ENCODE results near the gene SYAP1. TPM values are rescaled to one million over a fixed set of nuclear protein-coding genes. Genes with fewer than 3 reads are reported as not detected.

SYAP1 gene
- total and polyA plus RNA-seq, 4 donors = 9.6 to 29.0 (median 21.3) TPM

DNA sequence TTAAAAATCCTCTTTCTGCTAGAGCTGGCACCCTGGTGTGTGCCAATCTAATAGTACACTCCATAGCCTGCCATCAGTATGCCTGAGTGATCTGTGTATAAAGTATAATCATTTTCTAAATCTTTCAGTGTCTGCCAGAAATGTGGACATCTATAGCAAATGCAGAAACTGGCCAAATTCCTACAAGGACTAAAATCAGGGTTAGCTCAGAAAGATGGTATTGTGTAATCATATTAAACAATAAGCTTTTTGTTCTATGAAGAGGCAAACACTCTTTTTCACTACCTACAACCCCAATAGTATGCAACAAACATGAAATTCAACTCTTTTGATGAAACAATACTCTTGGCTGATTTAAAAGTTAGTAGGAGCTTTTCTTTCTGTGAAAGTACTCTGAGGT lies 59.1 kb downstream of the SYAP1 start:
- H3K27me3 ChIP-seq (ENCODE audit: control insufficient read depth in 4 of 4, insufficient read depth in 4 of 4, low read length in 3 of 4) = no peaks in the 10 kb centered on the region
- H3K27ac ChIP-seq (ENCODE audit: low read depth in 1 of 2, low read length in 2 of 2) = no peak overlapping the region
- DNase-seq (ENCODE audit: low spot score) = no peak
- no peaks in the 10 kb centered on the region for H3K4me1 ChIP-seq (ENCODE audit: control insufficient read depth in 4 of 4, insufficient read depth in 4 of 4, low read length in 3 of 4)
- H3K4me3 ChIP-seq (ENCODE audit: low read depth in 1 of 3, low read length in 3 of 3) = no peak overlapping the region
- no peak overlapping the region for H3K9ac ChIP-seq (ENCODE audit: low read depth in 1 of 2, low read length in 2 of 2)
- TF ChIP-seq RAD21 (IDR thresholded peaks at IDR 0.05) (no peak), GABPA (IDR thresholded peaks at IDR 0.05 in 1 of 2, conservative IDR thresholded peaks at IDR 0.05 in 1 of 2) (no peak), JUND (IDR thresholded peaks at IDR 0.05) (no peak), YY1 (IDR thresholded peaks at IDR 0.05) (no peak), FOXA1 (IDR thresholded peaks at IDR 0.05) (no peak), NR2F2 (IDR thresholded peaks at IDR 0.05) (no peak)
- TF ChIP-seq, protein P1, sequence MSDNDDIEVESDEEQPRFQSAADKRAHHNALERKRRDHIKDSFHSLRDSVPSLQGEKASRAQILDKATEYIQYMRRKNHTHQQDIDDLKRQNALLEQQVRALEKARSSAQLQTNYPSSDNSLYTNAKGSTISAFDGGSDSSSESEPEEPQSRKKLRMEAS (IDR thresholded peaks at IDR 0.05) = no peak
- TF ChIP-seq, protein P2, sequence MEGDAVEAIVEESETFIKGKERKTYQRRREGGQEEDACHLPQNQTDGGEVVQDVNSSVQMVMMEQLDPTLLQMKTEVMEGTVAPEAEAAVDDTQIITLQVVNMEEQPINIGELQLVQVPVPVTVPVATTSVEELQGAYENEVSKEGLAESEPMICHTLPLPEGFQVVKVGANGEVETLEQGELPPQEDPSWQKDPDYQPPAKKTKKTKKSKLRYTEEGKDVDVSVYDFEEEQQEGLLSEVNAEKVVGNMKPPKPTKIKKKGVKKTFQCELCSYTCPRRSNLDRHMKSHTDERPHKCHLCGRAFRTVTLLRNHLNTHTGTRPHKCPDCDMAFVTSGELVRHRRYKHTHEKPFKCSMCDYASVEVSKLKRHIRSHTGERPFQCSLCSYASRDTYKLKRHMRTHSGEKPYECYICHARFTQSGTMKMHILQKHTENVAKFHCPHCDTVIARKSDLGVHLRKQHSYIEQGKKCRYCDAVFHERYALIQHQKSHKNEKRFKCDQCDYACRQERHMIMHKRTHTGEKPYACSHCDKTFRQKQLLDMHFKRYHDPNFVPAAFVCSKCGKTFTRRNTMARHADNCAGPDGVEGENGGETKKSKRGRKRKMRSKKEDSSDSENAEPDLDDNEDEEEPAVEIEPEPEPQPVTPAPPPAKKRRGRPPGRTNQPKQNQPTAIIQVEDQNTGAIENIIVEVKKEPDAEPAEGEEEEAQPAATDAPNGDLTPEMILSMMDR (IDR thresholded peaks at IDR 0.05; ENCODE audit: low read depth, low read length, missing input control) = no peak
- TF ChIP-seq, protein P3, sequence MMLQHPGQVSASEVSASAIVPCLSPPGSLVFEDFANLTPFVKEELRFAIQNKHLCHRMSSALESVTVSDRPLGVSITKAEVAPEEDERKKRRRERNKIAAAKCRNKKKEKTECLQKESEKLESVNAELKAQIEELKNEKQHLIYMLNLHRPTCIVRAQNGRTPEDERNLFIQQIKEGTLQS (IDR thresholded peaks at IDR 0.05) = no peak
- TF ChIP-seq, protein P4, sequence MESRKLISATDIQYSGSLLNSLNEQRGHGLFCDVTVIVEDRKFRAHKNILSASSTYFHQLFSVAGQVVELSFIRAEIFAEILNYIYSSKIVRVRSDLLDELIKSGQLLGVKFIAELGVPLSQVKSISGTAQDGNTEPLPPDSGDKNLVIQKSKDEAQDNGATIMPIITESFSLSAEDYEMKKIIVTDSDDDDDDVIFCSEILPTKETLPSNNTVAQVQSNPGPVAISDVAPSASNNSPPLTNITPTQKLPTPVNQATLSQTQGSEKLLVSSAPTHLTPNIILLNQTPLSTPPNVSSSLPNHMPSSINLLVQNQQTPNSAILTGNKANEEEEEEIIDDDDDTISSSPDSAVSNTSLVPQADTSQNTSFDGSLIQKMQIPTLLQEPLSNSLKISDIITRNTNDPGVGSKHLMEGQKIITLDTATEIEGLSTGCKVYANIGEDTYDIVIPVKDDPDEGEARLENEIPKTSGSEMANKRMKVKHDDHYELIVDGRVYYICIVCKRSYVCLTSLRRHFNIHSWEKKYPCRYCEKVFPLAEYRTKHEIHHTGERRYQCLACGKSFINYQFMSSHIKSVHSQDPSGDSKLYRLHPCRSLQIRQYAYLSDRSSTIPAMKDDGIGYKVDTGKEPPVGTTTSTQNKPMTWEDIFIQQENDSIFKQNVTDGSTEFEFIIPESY (IDR thresholded peaks at IDR 0.05) = no peak
- H3K36me3 ChIP-seq (ENCODE audit: control insufficient read depth in 4 of 4, insufficient read depth in 3 of 4, low read depth in 1 of 4, low read length in 3 of 4) = no peaks in the 10 kb centered on the region
- H3K9me3 ChIP-seq (ENCODE audit: control insufficient read depth in 4 of 4, low read length in 3 of 4) = no peaks in the 10 kb centered on the region

DNA sequence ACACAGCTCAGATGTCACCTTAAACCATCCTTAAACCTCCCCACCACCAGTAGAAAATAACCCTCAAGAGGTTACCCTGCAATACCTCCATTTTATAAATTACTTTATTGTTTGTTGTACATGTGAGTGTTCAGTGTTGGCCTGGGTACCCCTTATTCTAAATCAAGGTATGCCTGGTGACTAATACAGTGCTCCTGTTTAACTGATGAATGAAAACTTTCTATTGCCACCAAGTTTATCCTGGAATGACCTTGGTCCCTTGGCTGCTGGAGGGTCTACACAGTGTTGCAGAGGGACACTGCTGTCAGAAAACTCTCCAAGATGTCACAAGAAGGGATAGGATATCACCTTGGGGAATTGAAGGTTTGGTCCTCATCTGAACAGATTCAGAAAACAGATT lies 59.6 kb downstream of the SYAP1 start:
- no peaks in the 10 kb centered on the region for H3K36me3 ChIP-seq (ENCODE audit: control insufficient read depth in 4 of 4, insufficient read depth in 3 of 4, low read depth in 1 of 4, low read length in 3 of 4)
- H3K9me3 ChIP-seq (ENCODE audit: control insufficient read depth in 4 of 4, low read length in 3 of 4) = no peaks in the 10 kb centered on the region
- TF ChIP-seq, protein P4 (IDR thresholded peaks at IDR 0.05) = no peak
- TF ChIP-seq NR2F2 (IDR thresholded peaks at IDR 0.05) (no peak), SP1 (IDR thresholded peaks at IDR 0.05) (no peak), FOXA1 (IDR thresholded peaks at IDR 0.05) (no peak), RXRA (IDR thresholded peaks at IDR 0.05) (no peak), FOXA2 (IDR thresholded peaks at IDR 0.05) (no peak), RAD21 (IDR thresholded peaks at IDR 0.05) (no peak), TAF1 (conservative IDR thresholded peaks at IDR 0.05) (no peak), HNF4G (IDR thresholded peaks at IDR 0.05) (no peak), HNF4A (conservative IDR thresholded peaks at IDR 0.05) (no peak), EGR1 (IDR thresholded peaks at IDR 0.05; ENCODE audit: low read depth in 2 of 2) (no peak), YY1 (IDR thresholded peaks at IDR 0.05) (no peak), GABPA (IDR thresholded peaks at IDR 0.05 in 1 of 2, conservative IDR thresholded peaks at IDR 0.05 in 1 of 2) (no peak), JUND (IDR thresholded peaks at IDR 0.05) (no peak)
- TF ChIP-seq, protein P5, sequence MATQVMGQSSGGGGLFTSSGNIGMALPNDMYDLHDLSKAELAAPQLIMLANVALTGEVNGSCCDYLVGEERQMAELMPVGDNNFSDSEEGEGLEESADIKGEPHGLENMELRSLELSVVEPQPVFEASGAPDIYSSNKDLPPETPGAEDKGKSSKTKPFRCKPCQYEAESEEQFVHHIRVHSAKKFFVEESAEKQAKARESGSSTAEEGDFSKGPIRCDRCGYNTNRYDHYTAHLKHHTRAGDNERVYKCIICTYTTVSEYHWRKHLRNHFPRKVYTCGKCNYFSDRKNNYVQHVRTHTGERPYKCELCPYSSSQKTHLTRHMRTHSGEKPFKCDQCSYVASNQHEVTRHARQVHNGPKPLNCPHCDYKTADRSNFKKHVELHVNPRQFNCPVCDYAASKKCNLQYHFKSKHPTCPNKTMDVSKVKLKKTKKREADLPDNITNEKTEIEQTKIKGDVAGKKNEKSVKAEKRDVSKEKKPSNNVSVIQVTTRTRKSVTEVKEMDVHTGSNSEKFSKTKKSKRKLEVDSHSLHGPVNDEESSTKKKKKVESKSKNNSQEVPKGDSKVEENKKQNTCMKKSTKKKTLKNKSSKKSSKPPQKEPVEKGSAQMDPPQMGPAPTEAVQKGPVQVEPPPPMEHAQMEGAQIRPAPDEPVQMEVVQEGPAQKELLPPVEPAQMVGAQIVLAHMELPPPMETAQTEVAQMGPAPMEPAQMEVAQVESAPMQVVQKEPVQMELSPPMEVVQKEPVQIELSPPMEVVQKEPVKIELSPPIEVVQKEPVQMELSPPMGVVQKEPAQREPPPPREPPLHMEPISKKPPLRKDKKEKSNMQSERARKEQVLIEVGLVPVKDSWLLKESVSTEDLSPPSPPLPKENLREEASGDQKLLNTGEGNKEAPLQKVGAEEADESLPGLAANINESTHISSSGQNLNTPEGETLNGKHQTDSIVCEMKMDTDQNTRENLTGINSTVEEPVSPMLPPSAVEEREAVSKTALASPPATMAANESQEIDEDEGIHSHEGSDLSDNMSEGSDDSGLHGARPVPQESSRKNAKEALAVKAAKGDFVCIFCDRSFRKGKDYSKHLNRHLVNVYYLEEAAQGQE (IDR thresholded peaks at IDR 0.05) = no peak
- TF ChIP-seq, protein P3 (IDR thresholded peaks at IDR 0.05) = no peak
- TF ChIP-seq, protein P2 (IDR thresholded peaks at IDR 0.05; ENCODE audit: low read depth, low read length, missing input control) = no peak
- TF ChIP-seq, protein P1 (IDR thresholded peaks at IDR 0.05) = no peak
- H3K4me1 ChIP-seq (ENCODE audit: control insufficient read depth in 4 of 4, insufficient read depth in 4 of 4, low read length in 3 of 4) = no peaks in the 10 kb centered on the region
- H3K27ac ChIP-seq (ENCODE audit: low read depth in 1 of 2, low read length in 2 of 2) = no peak overlapping the region
- no peak overlapping the region for H3K9ac ChIP-seq (ENCODE audit: low read depth in 1 of 2, low read length in 2 of 2)
- H3K4me3 ChIP-seq (ENCODE audit: low read depth in 1 of 3, low read length in 3 of 3) = no peak overlapping the region
- H3K27me3 ChIP-seq (ENCODE audit: control insufficient read depth in 4 of 4, insufficient read depth in 4 of 4, low read length in 3 of 4) = no peaks in the 10 kb centered on the region
- no peak for DNase-seq (ENCODE audit: low spot score)

Data from liver (tissue), 9 donors.